Activated CD8-positive, alpha-beta memory T cell treated with anti-CD3 and anti-CD28 coated beads, Interleukin-2, amount 50 U/mL, for 48 hours (primary cell): ENCODE measurements around the gene ELOVL2.

ENCODE experiments used
- DNase-seq: peaks from one replicate; pipeline ENCODE4 v3.0.0-alpha.2; 2020

ELOVL2 gene

GRCh38 chr6:11056871-11057270 lies 12.8 kb upstream of the ELOVL2 start:
- no peak for DNase-seq

GRCh38 chr6:11055127-11055627 lies 11.1 kb upstream of the ELOVL2 start:
- DNase-seq, result no peak

DNA sequence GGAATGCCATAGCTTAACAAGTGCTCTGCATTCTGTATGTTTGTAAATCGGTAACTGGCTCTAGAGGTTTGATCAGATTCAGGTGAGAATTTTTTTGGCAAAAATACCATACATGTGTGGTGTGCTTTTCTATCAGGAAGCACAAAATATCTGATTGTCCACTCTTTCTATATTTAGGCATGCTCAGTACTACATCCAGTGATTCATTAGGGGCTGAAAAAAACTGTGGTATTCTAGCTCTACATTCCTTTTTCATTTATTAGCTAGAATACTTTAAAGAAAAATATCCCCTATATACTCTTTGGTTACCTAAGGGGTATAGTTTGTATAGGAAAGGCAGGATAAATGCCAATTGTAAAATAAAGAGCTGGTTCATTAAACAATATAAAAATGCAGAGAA lies 10.6 kb upstream of the ELOVL2 start:
- no peak for DNase-seq

GRCh38 chr6:11053307-11053706 lies 9.2 kb upstream of the ELOVL2 start:
- no peak for DNase-seq

DNA sequence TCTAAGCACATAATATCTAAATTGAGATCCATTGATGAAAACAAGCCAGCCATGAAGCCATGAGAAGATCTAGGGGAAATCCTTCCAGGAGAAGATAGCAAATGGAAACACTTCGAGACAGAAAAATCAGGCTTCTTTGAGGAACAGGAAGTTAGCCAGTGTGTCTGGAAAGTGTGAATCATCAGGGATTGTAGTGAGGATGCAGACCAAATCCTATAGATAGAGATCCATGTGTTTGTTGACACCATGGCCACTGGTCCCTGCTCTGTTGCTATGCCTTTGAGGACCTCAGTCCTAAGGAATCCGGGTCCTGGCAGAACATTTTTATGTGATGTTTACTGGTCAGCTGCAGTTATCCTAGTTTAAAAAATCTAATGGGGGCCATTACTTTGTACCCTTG lies 6.6 kb upstream of the ELOVL2 start:
- no peak for DNase-seq

GRCh38 chr6:11044712-11045167 lies 635 bp upstream of the ELOVL2 start:
- no peak for DNase-seq

DNA sequence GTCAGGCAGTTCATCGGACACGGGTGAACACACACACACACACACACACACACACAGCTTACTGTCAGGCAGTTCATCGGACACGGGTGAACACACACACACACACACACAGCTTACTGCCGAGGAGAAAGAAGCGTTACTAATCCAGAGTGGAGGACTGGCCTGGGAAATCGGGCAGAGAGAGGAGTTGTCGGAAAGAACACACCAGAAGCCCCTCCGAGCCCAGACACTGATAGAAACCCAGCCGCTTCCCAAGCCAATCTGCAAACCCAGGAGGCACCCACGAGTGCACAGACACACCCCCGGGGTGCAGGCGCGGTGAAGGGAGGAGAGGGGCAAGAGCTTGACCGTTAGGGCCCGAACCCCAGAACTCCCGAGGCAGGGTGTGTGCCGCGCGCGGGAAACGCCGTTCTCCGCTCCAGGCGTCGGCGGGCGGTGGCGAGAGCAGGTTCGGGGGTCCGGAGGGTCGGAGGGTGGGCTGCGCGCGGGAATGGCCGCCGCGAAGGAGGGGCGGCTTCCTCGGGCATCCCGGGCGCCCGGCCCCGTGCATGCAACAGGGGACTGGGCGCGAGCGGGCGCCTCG lies 636 bp downstream of the ELOVL2 start:
- DNase-seq, result no peak

- no peak for DNase-seq
These were observed 1.2 kb downstream of the ELOVL2 start for GRCh38 chr6:11042750-11043377.

DNA sequence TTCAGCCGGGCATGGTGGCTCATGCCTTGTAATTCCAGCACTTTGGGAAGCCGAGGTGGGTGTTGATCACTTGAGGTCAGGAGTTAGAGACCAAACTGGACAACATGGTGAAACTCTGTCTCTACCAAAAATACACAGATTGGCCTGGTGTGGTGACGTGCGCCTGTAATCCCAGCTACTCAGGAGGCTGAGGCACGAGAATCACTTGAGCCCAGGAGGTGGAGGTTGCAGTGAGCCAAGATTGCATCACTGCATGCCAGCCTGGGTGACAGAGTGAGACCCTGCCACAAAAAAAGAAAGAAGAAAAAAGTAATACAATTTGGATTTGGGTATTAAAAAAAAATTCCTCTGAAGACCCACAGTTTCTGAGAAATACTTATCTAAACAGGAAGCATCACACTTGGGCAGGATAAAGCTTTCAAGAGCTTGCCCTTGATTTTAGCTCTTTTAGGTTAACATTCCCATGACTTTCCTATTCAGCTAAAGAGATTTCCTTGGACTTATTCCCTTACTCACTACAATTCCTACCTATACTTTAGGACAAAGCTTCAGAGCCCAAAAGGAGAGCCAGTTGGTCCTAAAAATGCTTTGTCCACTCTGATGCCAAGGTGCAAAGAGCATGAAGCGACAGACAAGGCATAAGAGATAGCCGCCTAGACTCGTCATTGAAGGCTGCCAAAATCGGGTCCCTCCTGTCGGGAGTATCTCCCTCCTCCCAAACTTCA lies 1.9 kb downstream of the ELOVL2 start:
- no peak for DNase-seq

DNA sequence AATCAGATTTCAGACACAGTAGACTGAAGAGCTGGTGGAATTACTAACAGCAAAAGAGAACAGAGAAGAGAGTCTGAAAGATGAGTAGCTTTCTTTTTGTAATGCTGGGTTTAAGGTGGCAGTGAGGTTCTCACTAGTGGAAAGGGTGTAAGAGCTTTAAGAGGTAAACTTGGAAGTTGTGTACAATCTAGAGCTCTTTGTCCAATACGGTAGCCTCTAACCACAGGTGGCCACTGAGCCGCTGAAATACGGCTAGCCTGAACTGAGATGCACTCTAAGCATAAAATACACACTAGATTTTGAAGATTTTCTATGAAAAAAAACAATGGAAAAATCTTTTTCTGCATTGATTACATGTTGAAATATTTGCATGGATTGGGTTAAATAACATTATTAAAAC lies 4.0 kb downstream of the ELOVL2 start:
- DNase-seq, result no peak

DNA sequence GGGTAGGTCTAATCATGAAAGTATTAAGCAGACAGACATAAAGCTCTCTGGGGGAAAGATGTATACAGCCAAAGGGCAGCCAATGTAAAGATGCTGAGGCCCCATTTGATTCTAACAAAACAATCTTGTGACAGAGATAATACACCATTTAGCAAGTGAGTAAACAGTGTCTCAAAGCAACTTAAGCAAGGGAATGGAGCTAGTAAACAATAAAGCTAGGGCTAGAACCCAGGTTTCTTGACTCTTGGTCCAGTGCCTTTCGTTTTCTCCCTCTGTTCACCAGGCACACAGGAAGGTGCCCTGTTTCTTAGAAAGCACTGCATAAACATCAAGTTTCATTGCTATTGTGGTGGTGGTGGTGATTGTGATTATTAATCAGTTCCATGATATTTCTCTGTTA lies 5.1 kb downstream of the ELOVL2 start:
- DNase-seq, result no peak

GRCh38 chr6:11036977-11037430 lies 7.1 kb downstream of the ELOVL2 start:
- no peak for DNase-seq

DNA sequence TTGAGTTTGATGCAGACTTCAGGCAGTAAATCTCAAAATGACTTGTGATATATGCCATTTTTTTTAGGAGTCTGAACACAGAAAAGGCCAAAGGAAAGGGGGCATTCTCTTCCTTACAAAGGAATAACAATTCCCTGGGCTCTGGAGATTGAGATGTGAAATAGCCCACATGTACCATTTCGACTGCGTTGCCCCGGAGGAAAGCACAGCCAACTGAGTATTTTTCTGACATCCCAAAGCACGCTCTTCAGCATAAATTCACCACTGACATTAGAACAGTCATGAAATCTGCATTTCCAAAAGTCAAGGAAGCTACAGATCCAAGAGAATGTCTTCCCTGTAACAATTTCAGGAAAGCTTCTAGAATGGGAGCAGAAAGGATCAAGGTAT lies 7.8 kb downstream of the ELOVL2 start:
- DNase-seq, result no peak

- no peak for DNase-seq
These were observed 8.3 kb downstream of the ELOVL2 start for GRCh38 chr6:11035616-11036350.

DNA sequence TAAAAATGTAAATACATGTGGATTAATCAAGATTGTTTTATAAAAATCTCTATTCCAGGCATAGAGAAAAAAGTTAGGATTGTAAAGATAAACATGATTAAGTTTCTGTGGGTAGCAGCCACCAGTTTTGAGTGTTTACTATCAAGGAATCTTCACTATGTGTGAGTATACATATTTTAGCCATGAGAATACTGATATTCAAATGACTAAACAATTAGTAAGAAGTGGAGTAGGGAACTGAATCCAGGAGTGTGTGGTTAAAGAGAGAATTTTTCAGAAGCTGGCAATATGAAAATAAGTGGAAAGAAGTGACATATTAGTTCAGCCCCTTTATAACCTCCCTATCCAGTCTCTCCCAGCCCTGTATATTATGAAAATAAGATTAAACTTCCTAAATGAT lies 10.3 kb downstream of the ELOVL2 start:
- DNase-seq, result no peak

- DNase-seq, result no peak
These were observed 13.2 kb downstream of the ELOVL2 start for GRCh38 chr6:11030904-11031303.

DNA sequence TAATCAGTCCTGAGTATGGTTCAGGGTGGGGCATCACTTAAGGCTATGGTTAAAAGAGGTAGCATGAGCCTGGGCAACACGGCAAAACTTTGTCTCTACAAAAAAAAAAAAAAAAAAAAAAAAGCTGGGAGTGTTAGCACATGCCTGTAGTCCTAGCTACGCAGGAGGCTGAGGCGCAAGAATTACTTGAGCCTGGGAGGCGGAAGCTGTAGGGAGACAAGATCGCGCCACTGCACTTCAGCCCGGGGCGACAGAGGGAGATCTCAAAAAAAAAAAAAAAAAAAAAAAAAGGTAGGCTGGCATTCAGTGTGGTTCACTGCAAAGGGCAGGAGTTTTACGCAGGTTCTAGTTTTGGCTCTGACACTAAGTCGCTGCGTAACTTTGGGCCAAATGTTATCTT lies 15.1 kb downstream of the ELOVL2 start:
- DNase-seq, result no peak

GRCh38 chr6:11027565-11028110 lies 16.5 kb downstream of the ELOVL2 start:
- DNase-seq, result no peak

- DNase-seq, result no peak
These were observed 18.0 kb downstream of the ELOVL2 start for GRCh38 chr6:11025921-11026635.

GRCh38 chr6:11025130-11025529 lies 19.0 kb downstream of the ELOVL2 start:
- DNase-seq, result no peak

DNA sequence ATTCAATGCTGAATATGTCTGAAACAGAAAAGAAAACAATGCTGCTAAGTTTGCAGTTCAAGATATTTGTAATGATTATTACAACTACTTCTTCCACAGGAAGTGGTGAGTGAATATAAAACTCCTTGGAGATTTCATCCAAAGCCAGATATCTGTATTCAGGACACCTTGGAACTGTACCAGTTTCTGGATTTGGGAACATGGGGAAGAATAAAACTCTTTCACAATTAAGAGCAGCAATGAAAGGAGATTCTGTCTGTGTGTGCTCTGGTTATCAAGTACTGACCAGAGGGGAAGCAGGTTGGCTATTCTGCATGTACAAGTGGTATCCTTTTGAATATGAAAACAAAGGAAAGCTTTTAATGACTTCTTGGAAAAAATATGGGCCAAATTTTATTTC lies 21.1 kb downstream of the ELOVL2 start:
- DNase-seq, result no peak

DNA sequence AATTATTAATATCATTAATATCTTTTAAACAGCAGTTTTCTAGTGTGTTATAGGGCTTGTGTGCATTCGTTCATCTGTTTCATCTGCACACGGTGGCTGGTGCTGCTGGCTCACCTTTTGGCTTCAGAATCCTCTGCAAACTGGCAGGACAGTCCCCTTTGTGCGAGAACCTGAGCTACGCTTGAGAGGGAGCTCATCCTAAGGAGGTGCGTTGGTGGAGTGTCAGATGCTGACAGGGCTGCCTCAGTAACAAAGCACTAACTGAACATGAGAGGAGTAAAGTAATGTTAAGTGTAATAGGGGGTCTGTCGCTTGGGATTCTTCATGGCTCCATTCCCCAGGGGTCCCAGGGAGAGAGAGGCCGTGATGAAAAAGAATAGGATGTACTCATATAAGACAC lies 22.4 kb downstream of the ELOVL2 start:
- no peak for DNase-seq
